ENCODE data around the gene SPATS2. TPM values are rescaled to one million over a fixed set of nuclear protein-coding genes. Genes with fewer than 3 reads are reported as not detected.

SPATS2 gene
- total RNA-seq, 8 experiments from 2014 or later = 14.9 to 39.9 (median 25.8) TPM

GRCh38 chr12:49340095-49340870 is 27.0 kb upstream of the SPATS2 start:
- WGBS, 10 experiments = 20 to 80% (median 54%) methylated on average over 2 to 6 of the region's 6 CpGs
- Histone ChIP-seq H3K27ac (no peak overlapping the region), H3K4me1 (replicated peaks in 1 of 2) (peaks cover 69 to 70% of the 10 kb centered on the region in 2 donors), H3K4me3 (no peak overlapping the region)
- no peak for ATAC-seq (replicated peaks in 6 of 8)
- in situ Hi-C loops (cut with MboI; ENCODE audit: low pct_unique_long_range_greater_than_20kb in 2 of 9, low sequenced_read_pairs in 9 of 9, unreplicated experiment in 9 of 9) = loop anchor here in 1 of 9 experiments (10.0 kb wide), 1 partner anchor 55 kb away; no protein-coding TSS in a partner anchor

- in situ Hi-C loops (cut with MboI; ENCODE audit: low pct_unique_long_range_greater_than_20kb in 2 of 9, low sequenced_read_pairs in 9 of 9, unreplicated experiment in 9 of 9) = loop anchor here in 1 of 9 experiments (10.0 kb wide), 1 partner anchor 56 kb away; no protein-coding TSS in a partner anchor
- no peak for ATAC-seq (replicated peaks in 6 of 8)
- H3K4me3 ChIP-seq = peak overlapping the region in 3 of 5 donors; percentile 17 to 38 (median 34)
- 21 to 100% (median 61%) methylated on average over 1 to 12 of the region's 14 CpGs; no CpG with 5 or more reads in 4 of the 10 experiments for WGBS, 10 experiments
- H3K4me1 ChIP-seq (replicated peaks in 1 of 2) = peaks cover 76 to 79% of the 10 kb centered on the region in 2 donors
- peak overlapping the region; percentile 70 to 86 for H3K27ac ChIP-seq
Measured at GRCh38 chr12:49340971-49341776, 26.1 kb upstream of the SPATS2 start.

- in situ Hi-C loops (cut with MboI; ENCODE audit: low pct_unique_long_range_greater_than_20kb in 2 of 9, low sequenced_read_pairs in 9 of 9, unreplicated experiment in 9 of 9) = loop anchor here in 1 of 9 experiments (10.0 kb wide), 1 partner anchor 57 kb away; no protein-coding TSS in a partner anchor
- Histone ChIP-seq H3K4me1 (replicated peaks in 1 of 2) (peaks cover 81 to 85% of the 10 kb centered on the region in 2 donors), H3K27ac (peak overlapping the region; percentile 70 to 86), H3K4me3 (peak overlapping the region; percentile 14 to 38 (median 20))
- 0 to 47% (median 8%) methylated on average over 1 to 8 of the region's 21 CpGs; no CpG with 5 or more reads in 4 of the 10 experiments for WGBS, 10 experiments
- no peak for ATAC-seq (replicated peaks in 6 of 8)
Measured at GRCh38 chr12:49341777-49342065, 25.5 kb upstream of the SPATS2 start.

GRCh38 chr12:49342066-49342913 is 25.0 kb upstream of the SPATS2 start:
- Histone ChIP-seq H3K4me1 (replicated peaks in 1 of 2) (peaks cover 85 to 89% of the 10 kb centered on the region in 2 donors), H3K4me3 (peak overlapping the region; percentile 14 to 38 (median 20)), H3K27ac (peak overlapping the region; percentile 70 to 86)
- in situ Hi-C loops (cut with MboI; ENCODE audit: low pct_unique_long_range_greater_than_20kb in 2 of 9, low sequenced_read_pairs in 9 of 9, unreplicated experiment in 9 of 9) = loop anchor here in 1 of 9 experiments (10.0 kb wide), 1 partner anchor 57 kb away; no protein-coding TSS in a partner anchor
- WGBS, 10 experiments = 0 to 2% (median 0%) methylated on average over 1 to 11 of the region's 58 CpGs; no CpG with 5 or more reads in 7 of the 10 experiments
- ATAC-seq (replicated peaks in 6 of 8) = peak; percentile 68 to 77 (median 72)

- peaks cover 83 to 87% of the 10 kb centered on the region in 2 donors for H3K4me1 ChIP-seq (replicated peaks in 1 of 2)
- peak overlapping the region; percentile 60 to 62 for H3K27ac ChIP-seq
- peak overlapping the region; percentile 3 to 38 (median 14) for H3K4me3 ChIP-seq
- in situ Hi-C loops (cut with MboI; ENCODE audit: low pct_unique_long_range_greater_than_20kb in 2 of 9, low sequenced_read_pairs in 9 of 9, unreplicated experiment in 9 of 9) = loop anchor here in 1 of 9 experiments (10.0 kb wide), 1 partner anchor 58 kb away; no protein-coding TSS in a partner anchor
- peak in 5 of 8 experiments; percentile 42 to 61 (median 60) for ATAC-seq (replicated peaks in 6 of 8)
- 0 to 24% (median 7%) methylated on average over 1 to 4 of the region's 33 CpGs; no CpG with 5 or more reads in 5 of the 10 experiments for WGBS, 10 experiments
Measured at GRCh38 chr12:49342914-49343731, 24.1 kb upstream of the SPATS2 start.

- in situ Hi-C loops (cut with MboI; ENCODE audit: low pct_unique_long_range_greater_than_20kb in 2 of 9, low sequenced_read_pairs in 9 of 9, unreplicated experiment in 9 of 9) = loop anchor here in 1 of 9 experiments (10.0 kb wide), 1 partner anchor 60 kb away; no protein-coding TSS in a partner anchor
- Histone ChIP-seq H3K4me1 (replicated peaks in 1 of 2) (peaks cover 71 to 74% of the 10 kb centered on the region in 2 donors), H3K4me3 (peak overlapping the region; percentile 13 to 27 (median 23)), H3K27ac (peak overlapping the region in 1 of 2 donors; percentile 77)
- peak in 1 of 8 experiments; percentile 0 for ATAC-seq (replicated peaks in 6 of 8)
- 20 to 80% (median 51%) methylated on average over 1 to 4 of the region's 15 CpGs; no CpG with 5 or more reads in 3 of the 10 experiments for whole genome bisulfite sequencing, 10 experiments
Measured at GRCh38 chr12:49344486-49345050, 22.7 kb upstream of the SPATS2 start.

- peak in 7 of 8 experiments; percentile 3 to 15 (median 6) for ATAC-seq (replicated peaks in 6 of 8)
- Histone ChIP-seq H3K4me1 (replicated peaks in 1 of 2) (peaks cover 65 to 67% of the 10 kb centered on the region in 2 donors), H3K27ac (peak overlapping the region; percentile 77 to 78), H3K4me3 (peak overlapping the region; percentile 13 to 27 (median 23))
- WGBS, 10 experiments = 0 to 3% methylated on average over 1 to 6 of the region's 70 CpGs; no CpG with 5 or more reads in 8 of the 10 experiments
- in situ Hi-C loops (cut with MboI; ENCODE audit: low pct_unique_long_range_greater_than_20kb in 2 of 9, low sequenced_read_pairs in 9 of 9, unreplicated experiment in 9 of 9) = loop anchor here in 1 of 9 experiments (10.0 kb wide), 1 partner anchor 60 kb away; no protein-coding TSS in a partner anchor
Measured at GRCh38 chr12:49345051-49345824, 22.0 kb upstream of the SPATS2 start.

GRCh38 chr12:49345825-49346658 is 21.2 kb upstream of the SPATS2 start:
- peak overlapping the region; percentile 0 to 27 (median 23) for H3K4me3 ChIP-seq
- in situ Hi-C loops (cut with MboI; ENCODE audit: low pct_unique_long_range_greater_than_20kb in 2 of 9, low sequenced_read_pairs in 9 of 9, unreplicated experiment in 9 of 9) = loop anchor here in 1 of 9 experiments (10.0 kb wide), 1 partner anchor 61 kb away; no protein-coding TSS in a partner anchor
- WGBS, 10 experiments = 0 to 8% (median 1%) methylated on average over 2 to 12 of the region's 61 CpGs; no CpG with 5 or more reads in 6 of the 10 experiments
- no peak for ATAC-seq (replicated peaks in 6 of 8)
- peak overlapping the region; percentile 77 to 78 for H3K27ac ChIP-seq
- H3K4me1 ChIP-seq (replicated peaks in 1 of 2) = peaks cover 57 to 59% of the 10 kb centered on the region in 2 donors

GRCh38 chr12:49346659-49347310 is 20.5 kb upstream of the SPATS2 start, which contains the start of gene DNAJC22:
TSS of gene DNAJC22 (plus strand) at chr12:49346888. CDS start at chr12:49348873, 1,985 bp downstream.
- peak within 1 kb of the TSS; percentile 0 to 27 (median 23) for H3K4me3 ChIP-seq
- in situ Hi-C loops (cut with MboI; ENCODE audit: low pct_unique_long_range_greater_than_20kb in 2 of 9, low sequenced_read_pairs in 9 of 9, unreplicated experiment in 9 of 9) = loop anchor here in 1 of 9 experiments (10.0 kb wide), 1 partner anchor 62 kb away; no protein-coding TSS in a partner anchor
- H3K4me1 ChIP-seq (replicated peaks in 1 of 2) = peaks cover 49 to 52% of the 10 kb centered on the region in 2 donors
- ATAC-seq (replicated peaks in 6 of 8) = peak in 3 of 8 experiments; percentile 1 to 9 (median 7)
- 0 to 3% (median 0%) methylated on average over 1 to 8 of the region's 47 CpGs; no CpG with 5 or more reads in 7 of the 10 experiments for WGBS, 10 experiments
- peak within 1 kb of the TSS; percentile 77 to 78 for H3K27ac ChIP-seq
